GM18505 (cell line): ENCODE results near the gene NR5A2.

Experiments
- ATAC-seq: cut with Tn5 transposase; IDR thresholded peaks from one replicate; pipeline ENCODE4 v1.9.1; 2021; ENCODE audit not compliant: unreplicated experiment
- POLR2A ChIP-seq: IDR thresholded peaks from 4 replicates; pipeline ENCODE4 v1.6.1; 2011; ENCODE audit warnings: borderline replicate concordance; ENCODE audit not compliant: insufficient read depth, insufficient read length; ENCODE audit errors: extremely low read depth

Gene NR5A2

GRCh38 chr1:200027264-200027823 lies at the start of gene NR5A2:
Gene NR5A2 (plus strand): TSS chr1:200027710. CDS start chr1:200027848, 138 bp downstream.
- TF ChIP-seq POLR2A = no peak
- no peak for ATAC-seq

- no peak for TF ChIP-seq POLR2A
- ATAC-seq = no peak
These were observed 49.0 kb upstream of the NR5A2 start for GRCh38 chr1:199978408-199978940.

GRCh38 chr1:199979071-199979470 lies 48.4 kb upstream of the NR5A2 start:
- no peak for TF ChIP-seq POLR2A
- no peak for ATAC-seq

- no peak for TF ChIP-seq POLR2A
- no peak for ATAC-seq
These were observed 45.9 kb upstream of the NR5A2 start for GRCh38 chr1:199981584-199981983.

GRCh38 chr1:199982606-199983005 lies 44.9 kb upstream of the NR5A2 start:
- no peak for TF ChIP-seq POLR2A
- ATAC-seq = no peak

GRCh38 chr1:199983531-199983930 lies 44.0 kb upstream of the NR5A2 start:
- TF ChIP-seq POLR2A = no peak
- ATAC-seq = no peak

GRCh38 chr1:199995096-199995685 lies 32.3 kb upstream of the NR5A2 start:
- no peak for TF ChIP-seq POLR2A
- no peak for ATAC-seq

- TF ChIP-seq POLR2A = no peak
- ATAC-seq = no peak
These were observed 22.3 kb upstream of the NR5A2 start for GRCh38 chr1:200005165-200005564.

DNA sequence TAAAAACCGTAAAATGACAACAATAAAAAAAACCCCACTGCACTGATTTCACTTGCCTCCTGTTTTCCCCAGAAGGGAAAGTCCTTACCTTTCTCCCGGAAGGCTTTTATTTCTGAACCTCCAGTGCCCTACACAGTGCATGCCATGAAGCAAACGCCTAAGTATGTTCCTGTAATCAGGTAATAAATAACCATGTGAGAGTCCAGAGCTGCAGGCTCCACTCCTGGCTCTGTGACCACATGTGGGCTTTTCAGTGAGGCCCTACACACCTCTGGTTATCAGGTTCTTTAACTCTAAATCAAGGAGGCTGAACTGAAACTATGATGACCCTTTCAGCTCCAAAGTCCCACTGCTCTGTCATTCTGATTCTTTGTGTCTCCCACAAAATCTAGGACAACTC lies 20.8 kb upstream of the NR5A2 start:
- no peak for ATAC-seq
- TF ChIP-seq POLR2A = no peak

DNA sequence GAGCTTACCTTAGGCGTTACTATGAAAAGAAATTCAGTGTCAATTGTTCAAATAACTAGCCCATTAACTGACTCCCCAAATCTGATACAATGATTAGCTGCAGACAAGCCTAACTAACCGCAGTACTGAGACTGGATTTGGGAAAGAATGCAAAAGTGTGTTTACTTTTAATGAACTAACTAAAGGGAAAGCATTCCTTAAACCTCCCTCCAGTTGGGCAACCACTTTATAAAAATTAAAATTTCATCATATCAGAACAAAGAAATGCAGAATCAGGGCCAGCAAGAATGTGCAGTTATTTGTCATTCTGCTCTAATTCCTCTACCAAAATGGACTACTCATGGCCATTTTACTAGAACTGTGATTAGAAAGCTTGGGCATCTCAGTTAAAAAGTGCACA lies 11.7 kb upstream of the NR5A2 start:
- ATAC-seq = no peak
- no peak for TF ChIP-seq POLR2A

DNA sequence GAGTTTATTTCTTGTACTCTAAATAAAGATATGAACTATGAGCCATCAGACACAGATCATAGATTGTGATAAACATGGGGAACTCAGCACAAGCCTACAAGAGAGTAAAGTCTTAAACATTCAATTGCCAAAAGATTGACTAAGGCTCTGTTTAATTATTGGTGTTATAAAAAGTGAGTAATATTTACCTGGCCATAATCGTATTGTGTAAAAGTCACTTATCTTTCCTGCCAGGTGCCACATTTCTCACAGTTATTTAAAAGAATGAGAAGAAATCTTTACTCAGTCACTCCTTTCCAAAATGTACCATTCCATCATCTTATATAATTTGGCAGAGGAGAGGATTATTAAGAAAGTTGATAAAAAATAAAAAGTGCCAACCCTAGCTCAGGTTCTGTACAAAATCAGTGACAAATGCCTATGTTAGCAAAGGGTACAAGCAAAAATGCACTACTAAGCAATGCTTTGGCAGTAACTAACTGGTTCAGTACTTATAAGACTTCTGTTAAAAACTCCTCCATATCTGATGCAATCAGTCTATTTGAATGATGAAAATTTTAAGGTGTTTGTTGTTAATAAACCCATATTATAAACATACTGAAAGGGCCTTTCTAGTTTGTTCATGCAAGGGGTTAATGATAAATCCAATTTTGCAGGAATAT lies 5.8 kb upstream of the NR5A2 start:
- ATAC-seq = no peak
- no peak for TF ChIP-seq POLR2A

DNA sequence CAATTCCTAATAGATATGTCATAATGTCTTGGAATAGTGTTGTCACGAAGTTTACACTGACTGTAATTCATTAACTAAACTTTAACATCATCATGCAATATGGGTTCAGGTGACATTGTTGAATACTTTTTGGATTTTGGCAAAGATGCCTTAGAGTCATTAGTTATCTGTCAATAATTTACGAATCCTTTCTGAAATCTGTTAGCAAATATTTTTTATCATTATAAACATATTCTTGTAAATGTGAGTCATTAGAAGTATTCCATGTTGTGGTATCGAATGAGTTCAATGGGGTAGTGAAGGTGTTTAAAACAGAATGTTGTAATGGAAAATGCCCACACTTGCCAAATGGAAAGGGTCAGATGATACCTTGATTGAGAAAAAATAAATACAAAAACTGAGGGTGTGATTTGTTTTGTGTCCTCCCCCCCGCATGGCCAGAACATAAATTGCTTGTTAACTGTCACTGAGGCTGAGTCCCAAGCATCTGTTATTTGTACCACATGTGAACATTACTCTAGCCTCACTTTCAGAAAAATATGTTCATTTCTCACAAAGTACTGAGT lies 5.2 kb upstream of the NR5A2 start:
- no peak for ATAC-seq
- TF ChIP-seq POLR2A = no peak

DNA sequence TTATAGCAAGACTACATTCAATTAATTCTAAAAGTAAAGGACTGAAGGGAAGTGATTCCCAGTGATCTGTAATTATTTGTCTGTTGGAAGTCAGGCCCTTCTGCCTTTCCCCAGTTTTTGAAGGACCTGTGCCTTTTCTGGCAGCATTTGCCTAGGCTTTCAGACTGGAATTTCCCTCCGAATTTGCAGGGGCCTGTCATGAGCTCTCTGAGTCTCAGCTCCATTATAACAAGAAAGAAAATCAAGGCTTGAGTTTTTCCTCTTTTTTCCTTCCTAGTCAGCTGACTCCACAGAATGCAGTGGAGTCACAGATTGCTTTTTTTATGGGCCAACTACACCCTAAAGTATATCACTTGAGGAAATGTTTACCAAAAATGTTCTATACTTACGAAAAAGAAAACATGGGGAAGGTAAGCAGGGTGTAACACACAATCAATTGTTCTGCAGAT lies 1.1 kb downstream of the NR5A2 start:
- ATAC-seq = no peak

More for the DNA sequence above, 1.1 kb downstream of the NR5A2 start:
- TF ChIP-seq POLR2A = no peak
